Hematopoietic multipotent progenitor cell treated with erythropoietin and hydrocortisone succinate and interleukin-3 and kit ligand, for 15 days (in vitro differentiated cells): ENCODE data around the gene STOML3.
"Not testable (repeated sequence)": the region's sequence is repeated elsewhere in the genome, so short reads cannot be mapped to it uniquely, and the experiment has no call there.

Source experiments
- DNase-seq: peaks from one replicate; pipeline ENCODE4 v3.0.0-alpha.2; 2015; ENCODE audit warnings: low spot score

STOML3 gene

DNA sequence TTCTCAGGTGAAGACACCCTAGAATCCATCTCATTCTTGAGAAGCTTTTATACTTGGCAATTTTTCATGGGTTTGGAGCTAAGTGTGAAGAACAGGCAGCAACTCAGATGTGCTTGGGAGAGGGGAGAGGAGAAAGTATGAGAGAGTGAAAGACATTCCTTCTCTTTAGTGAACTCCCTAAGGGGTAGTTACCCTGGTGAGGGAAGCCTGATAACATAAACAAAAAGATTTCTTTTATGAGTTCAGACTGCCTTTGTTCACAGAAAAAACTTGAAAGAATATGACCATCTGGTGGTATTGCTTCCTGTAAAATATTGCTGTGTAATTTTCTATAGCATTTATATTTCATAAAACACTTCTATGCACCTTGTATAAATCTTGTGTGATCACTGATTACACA, at the start of gene STOML3:
STOML3 (minus strand) TSS at position 139 of the 400 bp plus-strand sequence; CDS start at position 29, 110 bp downstream.
- DNase-seq: no peak

DNA sequence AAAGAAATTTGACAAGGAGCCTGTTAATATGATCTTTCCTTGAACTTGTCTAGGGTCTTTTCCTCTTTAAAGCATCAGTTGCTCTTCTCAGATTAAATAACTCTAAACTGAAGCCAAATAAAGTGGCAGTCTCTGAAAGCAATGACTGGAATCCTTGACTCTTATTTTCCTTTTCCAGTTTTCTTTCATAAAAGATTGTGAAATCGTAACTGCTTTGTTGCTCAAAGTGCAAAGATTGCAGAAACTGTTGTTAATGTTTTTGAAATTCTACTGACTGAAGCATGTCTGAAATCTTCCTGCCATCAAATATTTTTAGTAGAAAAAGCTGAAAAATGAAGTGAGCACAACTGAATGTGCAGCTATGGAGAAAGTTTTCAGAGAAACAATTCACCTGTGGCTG, 49.6 kb upstream of the STOML3 start:
- no peak for DNase-seq

GRCh38 chr13:39039041-39039440, 48.4 kb upstream of the STOML3 start:
- no peak for DNase-seq

- DNase-seq: peak; percentile 23
These were observed 48.0 kb upstream of the STOML3 start for GRCh38 chr13:39038569-39039030.

DNA sequence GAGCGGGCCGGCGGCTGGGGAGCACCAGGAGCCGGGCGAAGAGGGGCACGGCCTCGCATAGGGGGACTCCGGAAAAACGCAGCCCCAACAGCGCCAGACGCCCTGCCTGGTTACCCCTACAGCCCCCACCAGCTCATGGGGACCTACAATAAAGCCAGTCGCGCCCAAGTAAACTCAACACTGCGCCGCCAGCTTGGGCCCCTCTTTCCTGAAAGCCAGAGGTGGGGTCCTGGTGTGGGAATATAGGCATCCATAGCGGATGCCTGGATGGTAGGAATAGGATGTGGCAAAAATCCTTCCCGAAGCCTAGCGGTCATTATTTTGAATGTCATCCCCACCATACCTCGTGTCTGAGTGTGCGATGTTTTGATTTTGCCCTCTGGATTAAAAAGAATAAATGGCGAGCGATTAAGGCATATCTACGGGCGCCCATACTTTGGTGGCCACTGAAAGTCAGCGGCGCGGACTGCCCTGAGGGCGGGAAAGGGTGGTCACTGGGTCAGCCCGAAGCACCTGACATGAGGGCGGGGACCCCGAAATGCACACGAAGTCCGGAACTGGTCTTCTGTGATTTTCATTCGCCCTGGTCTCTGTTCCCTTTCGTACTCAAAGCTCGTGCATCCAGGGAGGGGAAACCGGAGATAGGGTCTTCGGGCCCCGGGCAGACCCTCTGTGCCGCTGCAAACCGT, 47.4 kb upstream of the STOML3 start, which contains the start of the genes NHLRC3 and PROSER1:
NHLRC3 (plus strand) TSS at position 577 of the 689 bp plus-strand sequence. CDS start 184 bp downstream, outside the sequence.
PROSER1 (minus strand) TSS at position 210 of the 689 bp plus-strand sequence. CDS start 847 bp downstream, outside the sequence.
- DNase-seq: peak; percentile 67

DNA sequence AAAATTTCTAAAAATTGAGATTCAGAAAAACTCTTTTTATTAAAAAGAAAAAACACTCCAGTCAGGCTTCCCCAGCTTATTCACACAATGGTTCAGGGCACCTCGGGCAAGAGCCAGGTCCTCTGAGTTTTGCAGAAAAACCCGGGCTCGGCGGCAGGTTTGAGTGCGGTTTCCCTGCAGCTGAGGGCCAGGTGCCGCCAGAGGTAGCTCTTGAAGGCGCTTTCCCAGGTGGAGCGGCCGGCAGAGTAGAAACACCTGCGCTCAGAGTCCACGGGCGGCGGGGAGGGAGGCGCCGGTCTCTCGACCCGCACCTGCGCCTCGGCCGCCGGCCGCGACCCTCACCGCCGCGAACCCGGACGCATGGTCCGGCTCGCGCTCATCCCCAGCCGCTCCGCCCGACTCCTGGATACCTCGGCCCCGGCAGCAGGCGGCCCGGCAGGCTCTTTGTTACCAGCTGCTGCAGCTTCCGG, 46.8 kb upstream of the STOML3 start:
- peak; percentile 17 for DNase-seq

- DNase-seq: no peak
These were observed 45.6 kb upstream of the STOML3 start for GRCh38 chr13:39036212-39036611.

DNA sequence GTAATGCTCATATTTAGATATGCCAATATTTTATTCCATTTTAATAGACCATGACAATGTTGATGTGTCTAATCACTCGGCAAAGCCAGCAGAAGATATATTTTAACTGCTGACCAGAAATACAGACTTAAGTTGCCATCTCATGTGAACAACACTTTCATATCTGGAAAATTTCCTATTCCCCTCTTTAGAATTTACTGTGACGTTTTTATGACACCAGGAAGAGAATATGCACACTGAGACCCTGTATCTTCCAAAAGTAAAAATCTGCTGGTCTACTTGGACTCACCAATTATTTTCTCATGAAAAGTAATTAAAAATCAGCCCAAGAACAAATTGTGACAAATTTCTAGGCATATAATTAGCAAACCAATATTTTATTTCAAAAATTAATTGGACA, 45.2 kb upstream of the STOML3 start:
- no peak for DNase-seq

GRCh38 chr13:39035204-39035603, 44.6 kb upstream of the STOML3 start:
- no peak for DNase-seq

- DNase-seq: no peak
These were observed 43.5 kb upstream of the STOML3 start for GRCh38 chr13:39034085-39034484.

DNA sequence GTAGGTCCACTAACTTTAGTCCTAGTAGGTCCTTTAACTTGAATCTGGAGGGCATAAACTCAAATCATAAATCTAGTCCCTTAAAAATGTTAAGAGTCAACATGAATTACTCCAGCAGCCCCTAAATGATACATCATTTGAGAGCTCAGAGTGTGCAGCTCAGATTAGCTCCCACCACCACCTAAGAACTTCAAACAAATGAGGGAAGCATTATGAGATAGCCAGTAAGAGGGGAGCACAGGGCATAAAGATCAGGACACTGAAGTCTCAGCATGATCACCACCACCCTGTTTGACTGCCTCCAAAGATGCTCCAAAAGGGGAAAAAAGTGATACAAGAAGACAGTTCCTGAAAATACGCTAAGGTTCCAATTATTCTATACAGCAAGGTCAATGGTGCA, 41.5 kb upstream of the STOML3 start:
- no peak for DNase-seq

DNA sequence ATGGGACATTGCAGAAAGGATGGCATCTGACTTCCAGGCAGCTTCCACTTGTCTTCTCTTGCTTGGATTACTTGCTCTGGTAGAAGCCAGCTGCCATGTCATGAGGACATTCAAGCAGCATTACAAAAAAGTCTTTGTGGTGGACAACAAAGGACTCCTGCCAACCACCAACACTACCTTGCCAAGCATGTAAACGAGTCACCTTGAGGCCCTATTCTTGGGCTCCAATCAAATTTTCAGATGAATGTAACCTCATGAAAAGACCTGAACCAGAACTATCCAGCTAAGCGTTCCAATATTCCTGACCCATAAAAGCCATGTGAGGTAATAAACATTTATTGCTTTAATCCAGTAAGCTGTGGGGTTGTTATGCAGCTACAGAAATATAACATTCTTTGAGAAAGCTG, 34.8 kb upstream of the STOML3 start:
- no peak for DNase-seq

GRCh38 chr13:39023761-39024160, 33.1 kb upstream of the STOML3 start:
- no peak for DNase-seq

GRCh38 chr13:39023316-39023715, 32.7 kb upstream of the STOML3 start:
- no peak for DNase-seq

- no peak for DNase-seq
These were observed 30.3 kb upstream of the STOML3 start for GRCh38 chr13:39020853-39021462.

DNA sequence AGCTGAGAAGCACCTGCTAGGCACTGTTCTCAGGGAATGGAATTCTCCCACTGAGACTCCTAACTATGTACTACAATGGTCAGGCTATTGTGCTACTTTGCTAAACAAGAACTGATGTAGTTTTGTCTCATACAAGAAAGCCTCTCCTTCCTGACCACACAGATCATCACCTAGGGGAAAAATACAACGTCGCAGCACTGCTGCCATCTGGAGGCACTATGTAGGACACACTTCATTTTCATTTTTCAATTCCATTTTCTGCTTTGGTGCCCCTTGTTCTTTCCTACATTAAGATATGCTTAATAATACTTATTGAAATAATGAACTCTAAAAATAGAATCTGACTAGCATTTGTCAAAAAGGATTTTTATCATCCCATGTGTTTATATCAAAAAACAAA, 26.2 kb upstream of the STOML3 start:
- DNase-seq: no peak

GRCh38 chr13:39016087-39016486, 25.5 kb upstream of the STOML3 start:
- no peak for DNase-seq

DNA sequence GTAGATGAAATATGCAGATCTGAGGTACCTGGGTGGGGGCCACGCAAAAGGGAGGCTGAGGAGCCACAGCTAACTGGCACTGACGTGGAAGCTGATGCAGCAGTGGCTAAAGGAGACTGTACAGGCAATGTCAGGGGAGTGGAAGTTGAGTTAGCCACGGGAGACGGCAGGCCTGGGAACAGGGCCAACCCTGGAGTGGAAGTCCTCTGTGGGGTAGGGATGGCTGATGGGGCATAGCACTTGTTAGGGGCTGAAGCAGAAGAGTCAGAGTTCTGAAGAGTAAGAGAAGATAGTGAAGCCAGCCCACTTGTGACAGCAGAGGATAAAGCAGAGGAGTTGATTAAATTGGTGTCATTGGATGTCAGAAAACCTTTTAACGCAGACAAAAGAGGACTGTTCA, 22.8 kb upstream of the STOML3 start:
- no peak for DNase-seq

DNA sequence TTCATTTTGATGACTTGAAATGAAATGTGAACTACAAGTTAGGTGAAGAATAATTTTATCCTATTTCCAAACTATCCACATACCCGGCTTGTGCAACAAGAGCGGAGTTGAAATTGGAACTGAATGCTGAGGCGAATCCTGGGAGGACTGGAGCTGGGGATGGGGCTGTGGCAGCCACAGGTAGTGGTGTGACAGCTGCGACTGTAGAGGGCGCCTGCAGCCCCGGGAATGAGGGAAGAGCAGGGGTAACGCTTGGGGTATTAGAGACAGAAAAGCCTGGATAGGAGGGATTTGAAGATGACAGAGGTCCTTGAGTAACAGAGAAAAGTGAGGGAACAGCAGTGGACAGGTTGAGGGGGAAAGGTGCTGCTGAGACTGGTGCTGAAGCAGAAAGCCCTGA, 22.0 kb upstream of the STOML3 start:
- DNase-seq: no peak

GRCh38 chr13:39006371-39007111, 15.9 kb upstream of the STOML3 start:
- DNase-seq: not testable (repeated sequence)

- no peak for DNase-seq
These were observed 8.1 kb upstream of the STOML3 start for GRCh38 chr13:38998739-38999138.

DNA sequence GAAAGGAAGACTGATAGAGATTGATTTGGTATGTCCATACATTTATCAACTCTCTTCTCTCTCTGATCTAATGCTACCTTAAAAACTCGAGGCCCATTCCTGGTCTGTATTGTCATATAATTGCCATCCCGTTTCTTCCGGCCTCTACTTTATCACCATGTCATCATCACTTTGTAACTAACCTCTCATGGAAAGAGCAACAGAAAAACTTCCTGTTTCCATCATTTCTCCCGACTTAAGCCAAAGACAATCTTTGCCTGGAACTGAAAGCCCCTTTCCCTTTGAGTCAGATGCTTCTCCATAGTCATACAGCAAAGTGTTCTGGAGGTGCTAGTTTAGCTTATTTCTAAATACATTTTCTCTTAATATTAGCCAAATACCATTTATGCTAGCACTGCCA, 2.8 kb upstream of the STOML3 start:
- DNase-seq: no peak

DNA sequence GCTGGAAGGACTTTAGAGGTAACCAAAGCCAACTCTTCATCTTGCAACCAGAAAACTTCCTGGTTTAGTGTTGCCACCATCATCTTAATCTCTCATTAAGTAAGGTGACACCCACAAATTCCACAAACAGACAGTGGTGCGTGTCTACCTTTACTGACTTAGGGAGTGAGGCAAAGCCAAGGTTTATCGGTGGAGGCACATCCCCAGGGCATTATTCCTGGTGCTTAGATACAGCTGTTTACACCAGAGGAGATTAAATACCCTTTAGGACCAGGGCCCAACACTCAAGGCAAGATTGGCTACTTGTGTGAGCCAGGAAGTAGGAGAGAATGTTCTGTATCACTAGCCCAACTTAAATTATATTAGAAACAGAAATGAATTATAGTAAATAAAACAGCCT, 9.5 kb downstream of the STOML3 start:
- DNase-seq: no peak
